Spleen (tissue), 11 donors: ENCODE data around the gene MYO16. TPM values are rescaled to one million over a fixed set of nuclear protein-coding genes. Genes with fewer than 3 reads are reported as not detected.

ENCODE experiments used
- DNase-seq: peaks from one replicate; pipeline ENCODE4 v3.0.0-alpha.2; 2020
- H3K27ac ChIP-seq, 8 donors: fragments of 200-600 bp; sonication (generic) in 7 of 8; 1 replicate in 4 of 8; 2 replicates in 4 of 8; pipeline versions ENCODE4 v1.5.0 to v1.8.0; 2016 to 2021; ENCODE audit warnings: inconsistent platforms in 4 of 8, mild to moderate bottlenecking in 4 of 8, moderate library complexity in 1 of 8
- H3K27me3 ChIP-seq, 7 donors: fragments of 200-600 bp; sonication (generic) in 6 of 7; replicated peaks in 1 of 7; 1 replicate in 4 of 7; 2 replicates in 3 of 7; pipeline versions ENCODE4 v1.5.0 to v1.8.0; 2016 to 2021; ENCODE audit warnings: inconsistent platforms in 3 of 7, mild to moderate bottlenecking in 1 of 7
- H3K36me3 ChIP-seq, 6 donors: fragments of 200-600 bp; sonication (generic) in 5 of 6; 1 replicate in 4 of 6; 2 replicates in 2 of 6; pipeline versions ENCODE4 v1.5.0 to v1.8.0; 2016 to 2021; ENCODE audit warnings: inconsistent platforms in 2 of 6
- H3K4me1 ChIP-seq, 6 donors: fragments of 200-600 bp; sonication (generic) in 5 of 6; 1 replicate in 3 of 6; 2 replicates in 3 of 6; pipeline versions ENCODE4 v1.5.0 to v1.8.0; 2016 to 2021; ENCODE audit warnings: inconsistent platforms in 3 of 6
- H3K4me3 ChIP-seq, 8 donors: fragments of 200-600 bp; sonication (generic) in 7 of 8; 1 replicate in 4 of 8; 2 replicates in 4 of 8; pipeline versions ENCODE4 v1.5.0 to v1.8.0; 2016 to 2021; ENCODE audit warnings: inconsistent platforms in 4 of 8, mild to moderate bottlenecking in 4 of 8, moderate library complexity in 2 of 8
- H3K9me3 ChIP-seq, 8 donors: fragments of 200-600 bp; sonication (generic) in 7 of 8; 1 replicate in 4 of 8; 2 replicates in 4 of 8; pipeline versions ENCODE4 v1.5.0 to v1.8.0; 2016 to 2021; ENCODE audit warnings: inconsistent platforms in 4 of 8
- POLR2A ChIP-seq, 3 donors: fragments of 450-650 bp; IDR thresholded peaks; one replicate each; pipeline ENCODE4 v1.5.1; 2017; ENCODE audit warnings: antibody characterized with exemption in 3 of 3, mild to moderate bottlenecking in 1 of 3
- POLR2AphosphoS5 ChIP-seq, 3 donors: sonication (generic); formaldehyde crosslinking; IDR thresholded peaks; one replicate each; pipeline ENCODE4 v1.5.1; 2017; ENCODE audit warnings: antibody characterized with exemption in 3 of 3
- WGBS, 5 donors: extraction: QIAGEN DNeasy Blood & Tissue Kit in 3 of 5; methylation state at CpG; one replicate each; pipeline versions ENCODE4 v1.1.5 to v1.1.7; 2013 to 2018; 5-methylcytosine and 5-hydroxymethylcytosine counted together
- intact Hi-C: fragments of 100-400 bp; cut with DNase I; formaldehyde crosslinking; loops from one replicate; pipeline ENCODE4 v1.15.0; 2023; ENCODE audit warnings: low total_unique reads
- polyA plus RNA-seq, 3 donors: library from polyadenylated mRNA; stranded (reverse); fragments of 200-250 nt; gene quantifications; one replicate each; pipeline ENCODE4 v1.2.1, GENCODE V29; 2013
- total RNA-seq, 7 donors: library from RNA; depleted of rRNA in 3 of 7; stranded (reverse); fragments of >200 nt in 3 of 7; fragmentation: NEBNext Ultra II Directional in 4 of 7; extraction: Animal tissue kit (Norgen Biotek cat#: 25700) in 4 of 7; gene quantifications; one replicate each; pipeline versions ENCODE4 v1.1.0 to v1.2.1, GENCODE V29; 2016 to 2021
- TF ChIP-seq, protein P1 (sequence below), 11 experiments: fragments of 200-600 bp in 7 of 11; fragments of 450-650 bp in 4 of 11; sonication (generic) in 4 of 11; IDR thresholded peaks in 8 of 11; conservative IDR thresholded peaks in 3 of 11; 1 replicate in 7 of 11; 2 replicates in 4 of 11; pipeline versions ENCODE4 v1.4.0 to v1.8.0; 2016 to 2021; ENCODE audit warnings: antibody characterized with exemption in 11 of 11, inconsistent platforms in 4 of 11, mild to moderate bottlenecking in 1 of 11
- donor health status: healthy with polysubstance abuse.
- donor health status: DM: no; HTN: no; CAD: no; lungs with moderate emphysema.
- donor health status: DM: no; HTN: no; CAD: no.
- donor health status: Bipolar disorder and iron deficiency.
- donor health status: healthy.
- donor health status: DM: no; HTN: no; CAD: no.
- donor health status: DM: yes; HTN: yes; CAD: no.

The MYO16 gene
- total and polyA plus RNA-seq, 10 donors, result 0.03 to 0.51 (median 0.26) TPM; not detected in 1

DNA sequence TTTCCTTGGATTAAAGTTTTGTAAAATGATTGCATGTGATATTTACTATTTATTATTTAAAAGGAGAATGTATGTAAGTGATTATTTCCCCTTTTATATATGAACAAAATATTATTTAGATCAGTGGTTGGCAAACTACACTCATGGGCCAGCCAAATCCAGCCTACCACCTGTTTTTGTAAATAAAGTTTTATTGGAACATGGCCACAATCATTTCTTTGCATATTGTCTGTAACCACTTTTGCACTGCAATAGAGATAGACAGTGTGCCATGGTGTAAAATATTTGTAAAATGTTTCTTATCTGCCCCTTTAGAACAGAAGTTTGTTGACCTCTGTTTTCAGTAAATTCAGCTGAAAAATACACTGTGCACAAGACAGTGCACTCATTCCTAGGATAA lies 426.4 kb downstream of the MYO16 start:
- DNase-seq, result no peak
- Histone ChIP-seq H3K27me3 (no peaks in the 10 kb centered on the region), H3K36me3 (no peaks in the 10 kb centered on the region), H3K4me1 (no peaks in the 10 kb centered on the region), H3K9me3 (no peaks in the 10 kb centered on the region), H3K27ac (no peak overlapping the region), H3K4me3 (no peak overlapping the region)
- intact Hi-C loops, result no loop called here
- TF ChIP-seq POLR2AphosphoS5 (IDR thresholded peaks at IDR 0.05), result no peak
- TF ChIP-seq, protein P1, sequence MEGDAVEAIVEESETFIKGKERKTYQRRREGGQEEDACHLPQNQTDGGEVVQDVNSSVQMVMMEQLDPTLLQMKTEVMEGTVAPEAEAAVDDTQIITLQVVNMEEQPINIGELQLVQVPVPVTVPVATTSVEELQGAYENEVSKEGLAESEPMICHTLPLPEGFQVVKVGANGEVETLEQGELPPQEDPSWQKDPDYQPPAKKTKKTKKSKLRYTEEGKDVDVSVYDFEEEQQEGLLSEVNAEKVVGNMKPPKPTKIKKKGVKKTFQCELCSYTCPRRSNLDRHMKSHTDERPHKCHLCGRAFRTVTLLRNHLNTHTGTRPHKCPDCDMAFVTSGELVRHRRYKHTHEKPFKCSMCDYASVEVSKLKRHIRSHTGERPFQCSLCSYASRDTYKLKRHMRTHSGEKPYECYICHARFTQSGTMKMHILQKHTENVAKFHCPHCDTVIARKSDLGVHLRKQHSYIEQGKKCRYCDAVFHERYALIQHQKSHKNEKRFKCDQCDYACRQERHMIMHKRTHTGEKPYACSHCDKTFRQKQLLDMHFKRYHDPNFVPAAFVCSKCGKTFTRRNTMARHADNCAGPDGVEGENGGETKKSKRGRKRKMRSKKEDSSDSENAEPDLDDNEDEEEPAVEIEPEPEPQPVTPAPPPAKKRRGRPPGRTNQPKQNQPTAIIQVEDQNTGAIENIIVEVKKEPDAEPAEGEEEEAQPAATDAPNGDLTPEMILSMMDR (IDR thresholded peaks at IDR 0.05 in 8 of 11, conservative IDR thresholded peaks at IDR 0.05 in 3 of 11), result no peak
- no peak for TF ChIP-seq POLR2A (IDR thresholded peaks at IDR 0.05)

DNA sequence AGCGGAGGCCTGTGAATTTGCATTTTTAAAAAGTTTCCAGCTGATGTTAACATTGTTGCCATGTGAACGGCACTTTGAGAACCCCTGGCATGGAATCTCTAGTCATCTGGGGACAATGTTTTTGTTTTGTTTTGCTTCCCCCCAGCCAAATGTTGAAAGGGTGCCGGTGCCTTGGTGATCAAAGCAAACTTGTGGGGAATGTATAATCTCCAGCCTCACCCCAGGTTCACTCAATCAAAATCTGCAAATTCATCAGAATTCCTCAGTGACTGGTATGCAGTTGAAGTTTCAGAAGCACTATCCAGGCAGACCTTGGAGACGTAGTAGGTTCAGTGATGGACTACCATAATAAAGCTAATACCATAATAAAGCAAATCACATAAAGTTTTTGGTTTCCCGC lies 428.7 kb downstream of the MYO16 start:
- WGBS, 5 donors, result 66 to 79% (median 74%) methylated on average over 5 of the region's 5 CpGs
- no peak for TF ChIP-seq POLR2A (IDR thresholded peaks at IDR 0.05)
- TF ChIP-seq, protein P1 (IDR thresholded peaks at IDR 0.05 in 8 of 11, conservative IDR thresholded peaks at IDR 0.05 in 3 of 11), result no peak
- no peak for TF ChIP-seq POLR2AphosphoS5 (IDR thresholded peaks at IDR 0.05)
- intact Hi-C loops, result no loop called here
- no peak overlapping the region for H3K4me3 ChIP-seq
- DNase-seq, result no peak
- H3K9me3 ChIP-seq, result no peaks in the 10 kb centered on the region
- H3K27ac ChIP-seq, result no peak overlapping the region
- H3K27me3 ChIP-seq, result no peaks in the 10 kb centered on the region
- no peaks in the 10 kb centered on the region for H3K36me3 ChIP-seq
- no peaks in the 10 kb centered on the region for H3K4me1 ChIP-seq

DNA sequence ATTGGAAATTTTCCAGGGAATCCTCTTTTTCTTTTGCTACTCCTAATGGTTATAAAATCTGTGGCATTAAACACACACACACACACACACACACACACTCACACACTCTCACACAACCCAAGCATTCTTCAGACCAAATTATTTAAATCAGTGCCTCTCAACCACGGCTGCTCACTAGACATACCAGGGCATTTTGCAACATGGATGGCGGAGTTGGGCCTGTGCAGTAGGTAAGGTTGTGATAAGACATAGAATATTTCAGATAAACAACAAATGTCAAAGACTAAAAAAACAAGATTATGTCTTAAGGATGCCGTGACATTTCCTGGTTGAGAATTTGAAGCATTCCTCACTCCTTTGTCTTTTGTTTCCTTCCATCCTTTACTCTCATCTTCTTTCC lies 443.1 kb downstream of the MYO16 start:
- Histone ChIP-seq H3K27me3 (no peaks in the 10 kb centered on the region), H3K27ac (no peak overlapping the region), H3K4me1 (no peaks in the 10 kb centered on the region), H3K4me3 (no peak overlapping the region), H3K9me3 (peaks cover 0 to 16% (median 6%) of the 10 kb centered on the region in 8 donors), H3K36me3 (no peaks in the 10 kb centered on the region)
- no peak for DNase-seq
- no peak for TF ChIP-seq POLR2AphosphoS5 (IDR thresholded peaks at IDR 0.05)
- TF ChIP-seq, protein P1 (IDR thresholded peaks at IDR 0.05 in 8 of 11, conservative IDR thresholded peaks at IDR 0.05 in 3 of 11), result no peak
- no peak for TF ChIP-seq POLR2A (IDR thresholded peaks at IDR 0.05)
- intact Hi-C loops, result no loop called here
- 84 to 92% (median 87%) methylated on average over 3 of the region's 3 CpGs for WGBS, 5 donors

DNA sequence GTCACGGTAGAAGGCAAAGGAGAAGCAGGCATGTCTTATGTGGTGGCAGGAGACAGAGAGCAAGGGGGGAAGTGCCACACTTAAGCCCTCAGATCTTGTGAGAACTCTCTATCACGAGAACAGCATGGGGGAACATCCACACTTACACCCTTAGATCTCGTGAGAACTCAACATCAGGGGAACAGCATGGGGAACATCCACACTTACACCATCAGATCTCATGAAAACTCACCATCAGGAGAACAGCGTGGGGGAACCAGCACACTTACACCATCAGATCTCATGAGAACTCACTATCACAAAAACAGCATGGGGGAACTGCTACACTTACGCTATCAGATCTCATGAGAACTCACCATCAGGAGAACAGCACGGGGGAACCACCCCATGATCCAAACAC lies 445.0 kb downstream of the MYO16 start:
- TF ChIP-seq POLR2AphosphoS5 (IDR thresholded peaks at IDR 0.05), result no peak
- TF ChIP-seq, protein P1 (IDR thresholded peaks at IDR 0.05 in 8 of 11, conservative IDR thresholded peaks at IDR 0.05 in 3 of 11), result no peak
- Histone ChIP-seq H3K36me3 (no peaks in the 10 kb centered on the region), H3K27ac (no peak overlapping the region), H3K4me3 (no peak overlapping the region), H3K27me3 (no peaks in the 10 kb centered on the region), H3K4me1 (no peaks in the 10 kb centered on the region), H3K9me3 (peaks cover 0 to 7% (median 3%) of the 10 kb centered on the region in 8 donors)
- intact Hi-C loops, result no loop called here
- DNase-seq, result no peak
- 61 to 83% (median 68%) methylated on average over 6 of the region's 6 CpGs for WGBS, 5 donors
